Mesothelial cell of epicardium (in vitro differentiated cells): ENCODE measurements around the gene NRF1. TPM values are rescaled to one million over a fixed set of nuclear protein-coding genes. Genes with fewer than 3 reads are reported as not detected.

Experiments used
- DNase-seq, 2 experiments: peaks; one replicate each; pipeline ENCODE4 v3.0.0; 2021; ENCODE audit warnings: low spot score in 2 of 2; ENCODE audit not compliant: unreplicated experiment in 2 of 2
- H3K27ac Mint-ChIP-seq: 2 replicates; pipeline ENCODE4 v1.8.0; 2021; ENCODE audit warnings: mixed read lengths
- H3K27me3 Mint-ChIP-seq: 2 replicates; pipeline ENCODE4 v1.8.0; 2021; ENCODE audit warnings: low read depth, mixed read lengths
- H3K36me3 Mint-ChIP-seq: 2 replicates; pipeline ENCODE4 v1.8.0; 2021; ENCODE audit warnings: mixed read lengths
- H3K4me1 Mint-ChIP-seq: 2 replicates; pipeline ENCODE4 v1.8.0; 2021; ENCODE audit warnings: mixed read lengths
- H3K4me3 Mint-ChIP-seq: 2 replicates; pipeline ENCODE4 v1.8.0; 2021; ENCODE audit warnings: mild to moderate bottlenecking, moderate library complexity, mixed read lengths
- H3K9me3 Mint-ChIP-seq: 2 replicates; pipeline ENCODE4 v1.8.0; 2021; ENCODE audit warnings: mixed read lengths
- microRNA-seq: library from miRNA; unstranded; fragments of <30 nt; microRNA quantifications from one replicate; pipeline ENCODE4 v1.2.0, GENCODE V29; 2021; ENCODE audit warnings: inconsistent platforms, mixed read lengths
- total RNA-seq: library from RNA; stranded (reverse); gene quantifications from 3 replicates; pipeline ENCODE4 v1.2.1, GENCODE V29; 2021
- TF ChIP-seq, protein P1 (sequence below): fragments of 200-600 bp; sonication (generic); IDR thresholded peaks from one replicate; pipeline ENCODE4 v1.5.0; 2021; ENCODE audit warnings: antibody characterized with exemption; ENCODE audit not compliant: unreplicated experiment

Gene NRF1
- total RNA-seq, 1 donor from 2014 or later: 26.3 TPM

DNA sequence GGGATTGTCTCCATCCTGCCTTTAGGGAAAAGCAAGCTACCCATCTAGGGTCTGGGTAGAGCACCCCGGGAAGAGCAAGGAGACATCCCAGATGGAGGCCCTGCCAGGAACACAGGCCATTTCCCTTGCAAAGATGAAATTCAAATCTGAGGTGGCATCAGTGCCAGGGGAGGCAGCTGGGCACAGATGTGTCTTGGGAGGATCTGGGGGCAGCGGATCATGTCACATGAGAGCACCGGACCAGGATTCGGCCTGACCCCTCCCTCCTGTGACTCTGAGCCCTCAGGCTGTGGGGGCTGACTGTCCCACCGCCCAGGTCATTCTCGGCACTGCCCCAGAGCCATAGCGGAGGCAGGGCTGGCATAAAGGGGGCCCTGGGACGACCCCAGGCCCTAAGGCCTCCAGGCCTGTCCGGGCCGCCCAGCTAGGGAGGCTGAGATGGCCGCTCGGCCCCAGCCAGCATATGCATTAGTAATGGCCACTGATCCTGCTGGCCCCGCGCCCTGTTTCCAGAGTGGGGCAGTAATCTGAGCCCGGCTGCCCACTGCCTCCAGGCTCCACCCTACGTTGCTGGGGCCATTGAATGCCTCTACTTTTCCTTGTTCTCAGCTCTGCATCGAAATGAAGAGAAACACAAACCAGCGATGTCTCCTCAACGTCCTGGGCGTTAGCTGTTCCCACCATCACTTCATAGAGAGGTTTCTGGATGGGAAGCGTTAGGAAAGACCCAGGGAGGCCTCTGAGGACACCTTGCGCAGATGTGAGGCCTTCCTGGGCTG is 192.8 kb downstream of the NRF1 start:
- H3K36me3 Mint-ChIP-seq: no peaks in the 10 kb centered on the region
- H3K27ac Mint-ChIP-seq: no peak overlapping the region
- H3K27me3 Mint-ChIP-seq: no peaks in the 10 kb centered on the region
- H3K9me3 Mint-ChIP-seq: no peaks in the 10 kb centered on the region
- no peaks in the 10 kb centered on the region for H3K4me1 Mint-ChIP-seq
- DNase-seq: no peak
- H3K4me3 Mint-ChIP-seq: no peak overlapping the region
- TF ChIP-seq, protein P1, sequence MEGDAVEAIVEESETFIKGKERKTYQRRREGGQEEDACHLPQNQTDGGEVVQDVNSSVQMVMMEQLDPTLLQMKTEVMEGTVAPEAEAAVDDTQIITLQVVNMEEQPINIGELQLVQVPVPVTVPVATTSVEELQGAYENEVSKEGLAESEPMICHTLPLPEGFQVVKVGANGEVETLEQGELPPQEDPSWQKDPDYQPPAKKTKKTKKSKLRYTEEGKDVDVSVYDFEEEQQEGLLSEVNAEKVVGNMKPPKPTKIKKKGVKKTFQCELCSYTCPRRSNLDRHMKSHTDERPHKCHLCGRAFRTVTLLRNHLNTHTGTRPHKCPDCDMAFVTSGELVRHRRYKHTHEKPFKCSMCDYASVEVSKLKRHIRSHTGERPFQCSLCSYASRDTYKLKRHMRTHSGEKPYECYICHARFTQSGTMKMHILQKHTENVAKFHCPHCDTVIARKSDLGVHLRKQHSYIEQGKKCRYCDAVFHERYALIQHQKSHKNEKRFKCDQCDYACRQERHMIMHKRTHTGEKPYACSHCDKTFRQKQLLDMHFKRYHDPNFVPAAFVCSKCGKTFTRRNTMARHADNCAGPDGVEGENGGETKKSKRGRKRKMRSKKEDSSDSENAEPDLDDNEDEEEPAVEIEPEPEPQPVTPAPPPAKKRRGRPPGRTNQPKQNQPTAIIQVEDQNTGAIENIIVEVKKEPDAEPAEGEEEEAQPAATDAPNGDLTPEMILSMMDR: no peak

DNA sequence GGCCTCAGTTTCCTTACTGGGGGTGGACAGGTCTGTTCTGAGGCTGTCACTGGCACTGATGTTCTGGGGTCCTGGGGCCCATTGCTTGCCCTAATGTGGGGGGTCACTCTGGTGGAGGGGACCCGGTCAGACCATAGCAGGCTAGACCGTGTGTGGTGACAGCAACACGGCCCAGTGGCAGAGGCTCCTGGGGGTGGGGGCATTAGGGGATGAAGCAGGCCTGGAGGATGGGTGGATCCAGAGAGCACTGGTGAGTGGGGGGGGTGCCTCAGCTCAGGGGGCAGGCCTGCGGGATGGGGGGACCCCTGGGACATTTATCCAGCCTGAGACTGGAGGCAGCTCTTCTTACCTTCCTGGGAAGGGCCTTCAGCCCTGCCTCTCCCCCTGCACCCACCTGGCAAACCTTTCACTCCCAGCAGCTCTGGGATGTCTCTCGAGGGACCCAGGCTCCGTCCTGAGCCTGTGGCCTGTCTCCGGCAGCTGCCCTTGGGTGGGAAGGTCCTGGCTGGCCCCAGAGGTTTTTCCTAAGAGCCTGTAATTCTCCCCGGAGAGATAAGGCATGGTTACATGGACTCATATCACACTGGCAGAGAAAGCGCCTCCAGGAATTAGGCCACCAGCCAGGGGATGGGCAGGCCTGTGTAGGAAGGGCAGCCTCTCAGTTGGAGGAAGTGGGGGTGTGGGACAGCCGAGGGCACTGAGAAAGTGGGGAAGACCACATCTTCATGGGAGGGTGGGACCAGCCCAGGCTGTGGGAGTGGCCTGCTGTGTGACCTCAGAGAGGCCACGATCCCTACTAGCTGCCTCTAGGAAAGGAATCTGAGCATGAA is 193.6 kb downstream of the NRF1 start:
- Mint-ChIP-seq H3K27me3 (no peaks in the 10 kb centered on the region), H3K9me3 (no peaks in the 10 kb centered on the region), H3K4me1 (no peaks in the 10 kb centered on the region), H3K27ac (no peak overlapping the region), H3K4me3 (no peak overlapping the region), H3K36me3 (no peaks in the 10 kb centered on the region)
- no peak for DNase-seq
- TF ChIP-seq, protein P1: no peak

Small RNA genes within 50 kb of the gene (microRNA-seq; reads per million reads assigned to microRNA genes)
- gene MIR182 (7,695 reads per million, percentile 94 among the genes with 10 or more reads in this experiment), gene MIR183 (4,784 reads per million, percentile 91 among the genes with 10 or more reads in this experiment), gene MIR96 (909 reads per million, percentile 79 among the genes with 10 or more reads in this experiment)

Other genes with a start within 250 kb of the NRF1 start
- gene STRIP2, start 177.3 kb upstream of the NRF1 start, total RNA-seq: 1.8 to 1.9 TPM (median 1.9 TPM) in 3 replicates
- gene SMKR1, start 109.2 kb upstream of the NRF1 start, total RNA-seq: 2.0 to 2.8 TPM (median 2.5 TPM) in 3 replicates